Large intestine (tissue), 3 donors: ENCODE results near the gene WDR7. TPM values are rescaled to one million over a fixed set of nuclear protein-coding genes. Genes with fewer than 3 reads are reported as not detected.

Source experiments
- DNase-seq, 2 donors: peaks; one replicate each; pipeline versions ENCODE4 v3.0.0 to v3.0.0-alpha.2; 2013
- H3K27ac ChIP-seq: one replicate; pipeline ENCODE4 v1.5.1; 2013; ENCODE audit warnings: low read length
- H3K27me3 ChIP-seq: 2 replicates; pipeline ENCODE4 v1.6.1; 2013; ENCODE audit warnings: low read length; ENCODE audit not compliant: control insufficient read depth, insufficient read depth
- H3K36me3 ChIP-seq: 2 replicates; pipeline ENCODE4 v1.6.1; 2013; ENCODE audit warnings: low read length; ENCODE audit not compliant: control insufficient read depth, insufficient read depth
- H3K4me1 ChIP-seq: one replicate; pipeline ENCODE4 v1.6.1; 2013; ENCODE audit warnings: low read length; ENCODE audit not compliant: control insufficient read depth, insufficient read depth
- H3K4me3 ChIP-seq: one replicate; pipeline ENCODE4 v1.5.1; 2013; ENCODE audit warnings: low read length
- H3K9me3 ChIP-seq: one replicate; pipeline ENCODE4 v1.6.1; 2013; ENCODE audit warnings: mild to moderate bottlenecking, low read depth, low read length, moderate library complexity; ENCODE audit not compliant: control insufficient read depth
- WGBS: methylation state at CpG from one replicate; pipeline ENCODE4 v1.1.5; 2013; ENCODE audit warnings: low lambda C conversion rate; ENCODE audit not compliant: insufficient coverage; 5-methylcytosine and 5-hydroxymethylcytosine counted together
- polyA plus RNA-seq: library from polyadenylated mRNA; unstranded; fragments of 120-200 nt; gene quantifications from one replicate; pipeline ENCODE4 v1.2.1, GENCODE V29; 2013

WDR7 gene
- polyA plus RNA-seq, 1 donor = 9.0 TPM

DNA sequence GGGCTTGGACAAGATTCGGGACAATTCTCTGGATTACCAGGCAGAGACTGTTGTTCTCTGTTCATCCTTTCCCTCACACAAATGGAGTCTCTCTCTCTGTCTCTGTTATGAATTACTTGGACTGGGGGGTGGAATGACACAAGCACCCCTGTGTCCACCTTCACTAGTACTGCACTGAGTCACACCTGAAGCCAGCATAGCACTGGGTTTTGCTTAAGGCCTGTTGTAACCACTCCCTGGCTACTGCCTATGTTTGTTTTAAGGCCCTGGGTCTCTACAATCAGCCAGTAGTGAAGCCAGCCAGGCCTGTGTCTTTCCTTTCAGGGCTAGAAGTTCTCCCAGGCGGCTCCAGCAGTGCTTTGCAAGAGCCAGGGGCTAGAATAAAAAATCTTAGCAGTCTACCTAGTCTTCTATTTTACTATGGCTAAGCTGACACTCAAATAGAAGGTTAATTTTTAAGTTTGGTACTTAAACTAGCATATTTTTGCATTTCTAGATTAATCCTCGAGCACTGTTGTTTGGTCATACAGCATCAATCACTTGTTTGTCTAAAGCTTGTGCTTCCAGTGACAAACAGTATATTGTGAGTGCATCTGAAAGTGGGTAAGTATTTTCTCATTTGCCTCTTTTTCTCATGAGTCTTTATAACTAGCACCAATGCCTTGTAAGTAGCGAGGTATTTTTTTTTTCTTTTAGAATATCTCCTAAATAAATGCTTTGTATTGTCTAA, 27.8 kb downstream of the WDR7 start:
- Histone ChIP-seq H3K27me3 (no peaks in the 10 kb centered on the region), H3K4me3 (no peak overlapping the region), H3K27ac (no peak overlapping the region), H3K4me1 (no peaks in the 10 kb centered on the region), H3K9me3 (peaks cover 7% of the 10 kb centered on the region), H3K36me3 (no peaks in the 10 kb centered on the region)
- WGBS = 100% methylated on average over 1 of the region's 4 CpGs
- DNase-seq = no peak

DNA sequence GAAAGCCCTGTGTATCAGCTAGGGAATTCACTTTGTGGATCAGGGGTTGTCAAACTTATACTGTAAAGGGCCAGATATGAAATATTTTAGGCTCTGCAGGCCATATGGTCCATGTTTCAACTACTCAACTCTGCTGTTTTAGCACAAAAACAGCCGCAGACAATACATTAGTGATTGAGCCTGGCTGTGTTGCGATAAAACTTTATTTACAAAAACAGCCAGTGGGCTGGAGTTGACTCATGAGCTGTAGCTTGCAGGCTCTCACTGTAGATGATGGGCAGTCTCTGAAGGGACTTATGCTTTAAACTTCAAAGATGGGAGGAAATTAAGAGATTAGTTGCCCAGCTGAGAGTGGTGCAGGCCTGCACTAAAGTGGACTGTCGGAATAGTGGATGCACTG, 33.1 kb downstream of the WDR7 start:
- no peak overlapping the region for H3K27ac ChIP-seq
- DNase-seq = no peak
- no peaks in the 10 kb centered on the region for H3K27me3 ChIP-seq
- 100% methylated on average over 1 of the region's 3 CpGs for WGBS
- H3K4me1 ChIP-seq = no peaks in the 10 kb centered on the region
- no peaks in the 10 kb centered on the region for H3K9me3 ChIP-seq
- no peak overlapping the region for H3K4me3 ChIP-seq
- H3K36me3 ChIP-seq = peaks cover 10% of the 10 kb centered on the region

DNA sequence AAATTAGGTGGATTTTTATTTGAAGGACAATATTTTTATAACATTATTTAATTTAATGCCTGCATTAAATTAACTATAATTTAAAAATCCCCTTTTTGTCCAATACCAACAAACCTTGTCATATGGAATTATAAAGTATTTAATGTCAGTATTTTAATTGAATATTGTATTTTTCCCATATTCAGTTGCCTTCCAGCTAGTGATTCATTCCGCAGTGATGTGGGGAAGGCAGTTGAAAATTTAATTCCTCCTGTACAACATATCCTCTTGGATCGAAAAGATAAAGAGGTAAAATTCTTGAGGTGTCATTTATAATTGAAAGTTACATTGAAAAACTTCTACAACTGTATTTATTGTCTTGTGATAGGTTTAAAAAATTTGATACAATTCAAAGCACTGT, 40.4 kb downstream of the WDR7 start:
- Histone ChIP-seq H3K4me3 (no peak overlapping the region), H3K4me1 (no peaks in the 10 kb centered on the region), H3K9me3 (no peaks in the 10 kb centered on the region), H3K27me3 (no peaks in the 10 kb centered on the region), H3K36me3 (peaks cover 11% of the 10 kb centered on the region), H3K27ac (no peak overlapping the region)
- DNase-seq = no peak
- WGBS = 100% methylated on average over 1 of the region's 2 CpGs

DNA sequence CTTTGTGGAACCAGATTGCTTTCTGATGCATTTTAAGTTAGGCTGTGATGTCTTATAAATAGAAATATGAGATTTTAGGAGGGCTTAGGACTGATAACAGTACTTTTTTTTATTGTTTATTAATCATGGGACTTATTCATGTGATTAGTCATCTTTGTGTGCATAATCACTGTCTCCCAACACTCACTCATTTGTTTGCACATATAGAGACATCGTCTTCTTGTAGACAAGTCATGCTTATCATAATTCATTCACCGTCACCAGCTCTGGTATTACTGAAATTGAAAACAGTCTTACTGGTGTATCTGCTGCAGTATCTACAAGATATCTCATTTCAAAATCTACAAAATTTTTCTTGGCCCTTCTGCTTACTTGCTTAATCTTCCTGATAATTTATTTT, 45.8 kb downstream of the WDR7 start:
- no peaks in the 10 kb centered on the region for H3K27me3 ChIP-seq
- H3K4me3 ChIP-seq = no peak overlapping the region
- 100% methylated on average over 1 of the region's 2 CpGs for WGBS
- no peak for DNase-seq
- H3K4me1 ChIP-seq = no peaks in the 10 kb centered on the region
- no peaks in the 10 kb centered on the region for H3K9me3 ChIP-seq
- peaks cover 5% of the 10 kb centered on the region for H3K36me3 ChIP-seq
- H3K27ac ChIP-seq = no peak overlapping the region

DNA sequence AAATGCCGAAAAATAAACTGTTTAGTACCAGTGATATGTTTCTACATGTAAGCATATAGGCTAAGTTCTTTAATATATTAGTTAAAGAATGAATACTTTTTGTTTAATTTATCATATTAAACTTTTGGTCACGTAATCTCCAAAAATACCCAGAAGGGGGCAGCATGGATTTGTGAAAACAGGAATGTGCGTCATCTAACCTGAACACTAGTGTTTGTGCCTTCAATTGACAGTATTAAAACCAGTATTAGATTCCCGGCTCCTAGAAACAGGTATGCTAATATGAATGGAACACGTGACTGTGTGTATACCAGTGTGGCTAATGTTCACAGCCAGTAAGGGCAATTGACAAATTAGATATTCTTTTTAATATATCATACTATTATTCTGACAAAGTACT, 51.8 kb downstream of the WDR7 start:
- Histone ChIP-seq H3K9me3 (no peaks in the 10 kb centered on the region), H3K4me1 (no peaks in the 10 kb centered on the region), H3K27me3 (no peaks in the 10 kb centered on the region), H3K36me3 (no peaks in the 10 kb centered on the region), H3K4me3 (no peak overlapping the region), H3K27ac (no peak overlapping the region)
- DNase-seq = peak in 1 of 2 donors; percentile 18
- WGBS = 67% methylated on average over 3 of the region's 5 CpGs

DNA sequence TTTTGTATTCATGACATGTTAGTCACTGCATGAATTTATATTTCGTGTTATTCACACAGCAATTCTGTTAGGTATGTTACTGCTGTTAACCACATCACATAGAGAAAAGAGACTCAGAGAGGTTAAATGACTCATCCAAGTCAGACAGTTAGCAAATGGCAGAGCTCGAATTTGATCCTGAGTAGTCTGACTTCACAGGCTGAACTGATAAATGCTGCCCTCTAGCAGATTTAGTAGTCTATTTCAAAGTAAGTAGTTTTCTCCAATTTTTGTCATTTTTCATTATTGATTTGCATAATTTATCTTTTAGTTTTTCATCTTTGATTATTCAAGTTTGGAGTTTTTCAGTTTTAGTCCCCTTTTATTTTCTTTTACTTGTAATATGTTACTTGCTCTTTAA, 58.3 kb downstream of the WDR7 start:
- peaks cover 3% of the 10 kb centered on the region for H3K4me1 ChIP-seq
- no peak overlapping the region for H3K4me3 ChIP-seq
- no peaks in the 10 kb centered on the region for H3K36me3 ChIP-seq
- peak; percentile 33 to 62 for DNase-seq
- H3K27me3 ChIP-seq = no peaks in the 10 kb centered on the region
- no peak overlapping the region for H3K27ac ChIP-seq
- 100% methylated on average over 1 of the region's 2 CpGs for WGBS
- no peaks in the 10 kb centered on the region for H3K9me3 ChIP-seq

DNA sequence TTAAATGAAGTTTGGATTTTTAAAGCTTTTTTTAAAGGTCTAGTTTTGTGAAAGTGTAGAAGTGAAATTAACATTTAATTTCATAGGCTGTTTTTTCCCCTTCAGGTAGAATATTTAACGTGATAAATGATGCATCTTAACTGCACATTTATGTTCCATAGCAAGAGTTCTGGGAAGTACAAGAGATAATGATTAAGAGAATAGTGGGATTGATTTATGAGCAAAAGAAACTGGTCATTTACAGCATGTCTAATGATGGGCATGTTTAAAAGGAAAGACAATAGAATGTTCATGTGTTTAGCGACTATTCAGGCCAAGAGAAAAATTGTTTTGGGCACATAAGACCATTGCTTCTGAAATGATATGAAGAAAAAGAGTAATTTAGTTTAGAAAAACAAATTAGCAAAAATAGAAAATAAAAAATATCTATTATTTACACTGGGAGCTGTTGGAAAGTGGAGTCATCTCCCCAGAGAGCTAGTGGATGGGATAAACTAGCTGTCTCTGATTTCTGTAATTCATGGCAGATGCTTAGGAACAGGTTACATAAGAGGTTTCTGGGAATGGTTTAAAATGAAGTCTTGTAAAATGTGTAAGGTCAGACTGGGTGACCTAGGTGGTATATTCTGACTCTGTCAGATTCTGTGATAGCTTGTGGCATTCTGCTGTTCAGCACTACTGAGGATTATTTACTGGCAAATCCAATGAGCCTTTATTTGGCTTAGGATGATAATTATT, 60.7 kb downstream of the WDR7 start:
- DNase-seq = no peak
- WGBS = 90% methylated on average over 2 of the region's 2 CpGs
- Histone ChIP-seq H3K27me3 (no peaks in the 10 kb centered on the region), H3K9me3 (no peaks in the 10 kb centered on the region), H3K36me3 (no peaks in the 10 kb centered on the region), H3K27ac (no peak overlapping the region), H3K4me3 (no peak overlapping the region), H3K4me1 (peaks cover 3% of the 10 kb centered on the region)

DNA sequence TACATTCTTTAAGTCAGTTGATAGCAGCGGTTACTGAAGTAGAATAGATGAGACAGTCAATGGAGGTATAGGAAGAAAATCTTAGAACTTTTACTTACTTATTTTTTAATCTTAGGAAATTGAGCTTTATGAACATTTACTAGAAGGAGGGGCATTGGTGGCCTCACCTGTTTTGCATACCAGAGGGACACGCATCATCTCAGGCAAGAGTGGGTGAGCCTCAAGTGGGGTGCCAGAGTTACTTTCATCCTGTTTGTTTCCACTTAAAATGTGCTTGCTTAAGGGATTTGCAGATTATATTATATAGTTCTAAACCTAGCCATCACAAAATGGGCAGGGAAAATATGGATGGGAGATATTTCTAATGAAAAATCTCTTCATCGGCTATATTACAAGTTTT, 61.6 kb downstream of the WDR7 start:
- no peak for DNase-seq
- H3K27ac ChIP-seq = no peak overlapping the region
- no peaks in the 10 kb centered on the region for H3K27me3 ChIP-seq
- no CpG with 5 or more reads among the region's 3 CpGs for WGBS
- no peak overlapping the region for H3K4me3 ChIP-seq
- H3K9me3 ChIP-seq = no peaks in the 10 kb centered on the region
- H3K4me1 ChIP-seq = peaks cover 3% of the 10 kb centered on the region
- H3K36me3 ChIP-seq = no peaks in the 10 kb centered on the region

DNA sequence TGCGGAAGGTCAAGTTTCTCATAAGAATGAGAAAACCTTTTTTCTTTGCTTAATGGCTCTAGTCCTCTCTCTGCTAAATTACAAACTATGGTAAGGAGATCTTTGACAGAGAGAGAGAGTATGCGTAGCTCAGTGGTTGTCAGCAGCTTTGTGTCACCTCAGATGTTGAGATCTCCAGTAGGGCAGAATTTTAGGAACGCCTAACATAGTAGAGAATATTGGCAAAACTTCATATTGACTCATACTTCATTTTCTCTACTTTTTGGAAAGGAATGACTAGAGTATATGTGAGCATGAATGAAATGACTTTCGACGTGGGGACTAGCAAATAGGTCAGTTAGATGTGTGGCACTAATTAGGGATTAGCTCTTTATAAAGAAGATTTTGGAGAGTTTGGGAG, 64.0 kb downstream of the WDR7 start:
- WGBS = 100% methylated on average over 2 of the region's 5 CpGs
- no peaks in the 10 kb centered on the region for H3K36me3 ChIP-seq
- no peaks in the 10 kb centered on the region for H3K9me3 ChIP-seq
- peaks cover 2% of the 10 kb centered on the region for H3K4me1 ChIP-seq
- no peak for DNase-seq
- no peak overlapping the region for H3K27ac ChIP-seq
- H3K4me3 ChIP-seq = no peak overlapping the region
- H3K27me3 ChIP-seq = no peaks in the 10 kb centered on the region

DNA sequence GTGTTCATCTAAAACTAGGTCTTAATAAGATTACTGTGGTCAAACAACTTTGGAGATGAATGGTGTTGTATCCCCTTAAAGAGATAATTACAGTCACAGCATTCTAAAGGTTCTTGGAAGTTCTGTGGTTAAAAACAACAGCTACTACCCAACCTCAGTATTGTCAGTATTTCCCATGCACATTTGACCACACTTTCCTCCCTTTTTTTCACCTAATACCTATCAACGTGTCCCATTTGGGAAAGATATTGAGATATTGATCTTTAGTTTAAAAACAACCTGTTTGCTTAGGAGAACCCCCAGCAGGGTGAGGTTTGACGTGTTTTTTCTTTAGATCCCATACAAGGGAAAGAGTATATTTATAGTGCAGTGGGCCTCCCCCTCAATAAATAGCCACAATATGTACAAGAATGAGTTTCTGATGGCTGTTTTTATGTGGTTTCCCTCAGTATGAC, 65.6 kb downstream of the WDR7 start:
- Histone ChIP-seq H3K27ac (no peak overlapping the region), H3K27me3 (no peaks in the 10 kb centered on the region), H3K4me3 (no peak overlapping the region), H3K4me1 (no peaks in the 10 kb centered on the region), H3K9me3 (no peaks in the 10 kb centered on the region), H3K36me3 (no peaks in the 10 kb centered on the region)
- no peak for DNase-seq
- no CpG with 5 or more reads among the region's 2 CpGs for WGBS
